OCI-LY1 (cell line): ENCODE data around the gene NMT2.

Source experiments
- H2AFZ ChIP-seq: fragments of 200-600 bp; sonication (generic), shearing (Covaris generic); 2 replicates; pipeline ENCODE4 v1.6.0; 2014; ENCODE audit warnings: antibody characterized with exemption, mild to moderate bottlenecking, low read length
- H3F3A ChIP-seq: fragments of 200-600 bp; sonication (generic), shearing (Covaris generic); 2 replicates; pipeline ENCODE4 v1.6.0; 2014; ENCODE audit warnings: mild to moderate bottlenecking, antibody characterized with exemption, low read length, moderate library complexity; ENCODE audit not compliant: insufficient read depth
- H3K27ac ChIP-seq: fragments of 200-600 bp; sonication (generic); 2 replicates; pipeline ENCODE4 v1.5.1; 2014; ENCODE audit warnings: low read length, mixed run types, mild to moderate bottlenecking, low read depth; ENCODE audit not compliant: poor library complexity, severe bottlenecking
- H3K27me3 ChIP-seq: fragments of 200-600 bp; sonication (generic); 2 replicates; pipeline ENCODE4 v1.6.0; 2014; ENCODE audit warnings: antibody characterized with exemption, mild to moderate bottlenecking, low read length, moderate library complexity; ENCODE audit not compliant: insufficient read depth
- H3K36me3 ChIP-seq: fragments of 200-600 bp; sonication (generic); 2 replicates; pipeline ENCODE4 v1.6.1; 2014; ENCODE audit warnings: mild to moderate bottlenecking, antibody characterized with exemption, low read length, moderate library complexity, mixed read lengths; ENCODE audit not compliant: insufficient read depth
- H3K4me1 ChIP-seq: fragments of 200-600 bp; sonication (generic); 2 replicates; pipeline ENCODE4 v1.5.1; 2014; ENCODE audit warnings: mild to moderate bottlenecking, low read length, moderate library complexity; ENCODE audit not compliant: insufficient read depth, severe bottlenecking
- H3K4me2 ChIP-seq: fragments of 200-600 bp; sonication (generic), shearing (Covaris generic); 2 replicates; pipeline ENCODE4 v1.6.1; 2014; ENCODE audit warnings: low read length
- H3K4me3 ChIP-seq: fragments of 200-600 bp; sonication (generic); 2 replicates; pipeline ENCODE4 v1.5.1; 2014; ENCODE audit warnings: low read length, low read depth, mild to moderate bottlenecking, mixed read lengths; ENCODE audit not compliant: poor library complexity, severe bottlenecking
- H3K79me2 ChIP-seq: fragments of 200-600 bp; shearing (Covaris generic); 2 replicates; pipeline ENCODE4 v1.6.1; 2016; ENCODE audit warnings: mixed run types, low read length, mixed read lengths; ENCODE audit not compliant: insufficient read depth
- H3K9ac ChIP-seq: fragments of 200-600 bp; sonication (generic), shearing (Covaris generic); 2 replicates; pipeline ENCODE4 v1.6.1; 2014; ENCODE audit warnings: mild to moderate bottlenecking, low read length, mixed read lengths
- H3K9me2 ChIP-seq: fragments of 200-600 bp; sonication (generic), shearing (Covaris generic); 2 replicates; pipeline ENCODE4 v1.6.1; 2014; ENCODE audit warnings: low read depth, mild to moderate bottlenecking, low read length, mixed read lengths
- H3K9me3 ChIP-seq: fragments of 200-600 bp; shearing (Covaris generic); 2 replicates; pipeline ENCODE4 v1.6.1; 2014; ENCODE audit warnings: low read length, mixed read lengths
- H4K20me1 ChIP-seq: fragments of 200-600 bp; sonication (generic), shearing (Covaris generic); 2 replicates; pipeline ENCODE4 v1.6.0; 2016; ENCODE audit warnings: mild to moderate bottlenecking, low read length; ENCODE audit not compliant: insufficient read depth
- EZH2 ChIP-seq: fragments of 200-600 bp; sonication (generic), shearing (Covaris generic); IDR thresholded peaks from 2 replicates; pipeline ENCODE4 v1.8.0; 2017; ENCODE audit warnings: borderline replicate concordance, mixed run types, mild to moderate bottlenecking, antibody characterized with exemption, low read length, moderate library complexity, mixed read lengths
- TF ChIP-seq, protein P1 (sequence below): fragments of 200-600 bp; sonication (generic), shearing (Covaris generic); IDR thresholded peaks from 2 replicates; pipeline ENCODE4 v1.5.1; 2017; ENCODE audit warnings: mild to moderate bottlenecking, antibody characterized with exemption, low read length, moderate library complexity, mixed read lengths

NMT2 gene

GRCh38 chr10:15122477-15123030 lies 45.9 kb downstream of the NMT2 start:
- no peaks in the 10 kb centered on the region for H3K4me1 ChIP-seq
- no peak overlapping the region for H2AFZ ChIP-seq
- no peak overlapping the region for H3K4me2 ChIP-seq
- TF ChIP-seq, protein P1, sequence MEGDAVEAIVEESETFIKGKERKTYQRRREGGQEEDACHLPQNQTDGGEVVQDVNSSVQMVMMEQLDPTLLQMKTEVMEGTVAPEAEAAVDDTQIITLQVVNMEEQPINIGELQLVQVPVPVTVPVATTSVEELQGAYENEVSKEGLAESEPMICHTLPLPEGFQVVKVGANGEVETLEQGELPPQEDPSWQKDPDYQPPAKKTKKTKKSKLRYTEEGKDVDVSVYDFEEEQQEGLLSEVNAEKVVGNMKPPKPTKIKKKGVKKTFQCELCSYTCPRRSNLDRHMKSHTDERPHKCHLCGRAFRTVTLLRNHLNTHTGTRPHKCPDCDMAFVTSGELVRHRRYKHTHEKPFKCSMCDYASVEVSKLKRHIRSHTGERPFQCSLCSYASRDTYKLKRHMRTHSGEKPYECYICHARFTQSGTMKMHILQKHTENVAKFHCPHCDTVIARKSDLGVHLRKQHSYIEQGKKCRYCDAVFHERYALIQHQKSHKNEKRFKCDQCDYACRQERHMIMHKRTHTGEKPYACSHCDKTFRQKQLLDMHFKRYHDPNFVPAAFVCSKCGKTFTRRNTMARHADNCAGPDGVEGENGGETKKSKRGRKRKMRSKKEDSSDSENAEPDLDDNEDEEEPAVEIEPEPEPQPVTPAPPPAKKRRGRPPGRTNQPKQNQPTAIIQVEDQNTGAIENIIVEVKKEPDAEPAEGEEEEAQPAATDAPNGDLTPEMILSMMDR = no peak
- no peak for TF ChIP-seq EZH2
- no peaks in the 10 kb centered on the region for H3K36me3 ChIP-seq
- no peaks in the 10 kb centered on the region for H4K20me1 ChIP-seq
- H3F3A ChIP-seq = no peaks in the 10 kb centered on the region
- H3K9me3 ChIP-seq = no peaks in the 10 kb centered on the region
- H3K4me3 ChIP-seq = no peak overlapping the region
- H3K27me3 ChIP-seq = no peaks in the 10 kb centered on the region
- H3K27ac ChIP-seq = no peak overlapping the region
- H3K79me2 ChIP-seq = no peaks in the 10 kb centered on the region
- H3K9ac ChIP-seq = no peak overlapping the region
- H3K9me2 ChIP-seq = no peaks in the 10 kb centered on the region

GRCh38 chr10:15121707-15122106 lies 46.8 kb downstream of the NMT2 start:
- no peaks in the 10 kb centered on the region for H3K9me3 ChIP-seq
- no peaks in the 10 kb centered on the region for H3K36me3 ChIP-seq
- H3K9me2 ChIP-seq = no peaks in the 10 kb centered on the region
- H3K27me3 ChIP-seq = no peaks in the 10 kb centered on the region
- no peak overlapping the region for H3K4me3 ChIP-seq
- no peaks in the 10 kb centered on the region for H4K20me1 ChIP-seq
- no peak overlapping the region for H3K4me2 ChIP-seq
- H2AFZ ChIP-seq = no peak overlapping the region
- no peak overlapping the region for H3K27ac ChIP-seq
- TF ChIP-seq EZH2 = no peak
- TF ChIP-seq, protein P1 = no peak
- no peaks in the 10 kb centered on the region for H3K79me2 ChIP-seq
- no peaks in the 10 kb centered on the region for H3K4me1 ChIP-seq
- H3F3A ChIP-seq = no peaks in the 10 kb centered on the region
- no peak overlapping the region for H3K9ac ChIP-seq

DNA sequence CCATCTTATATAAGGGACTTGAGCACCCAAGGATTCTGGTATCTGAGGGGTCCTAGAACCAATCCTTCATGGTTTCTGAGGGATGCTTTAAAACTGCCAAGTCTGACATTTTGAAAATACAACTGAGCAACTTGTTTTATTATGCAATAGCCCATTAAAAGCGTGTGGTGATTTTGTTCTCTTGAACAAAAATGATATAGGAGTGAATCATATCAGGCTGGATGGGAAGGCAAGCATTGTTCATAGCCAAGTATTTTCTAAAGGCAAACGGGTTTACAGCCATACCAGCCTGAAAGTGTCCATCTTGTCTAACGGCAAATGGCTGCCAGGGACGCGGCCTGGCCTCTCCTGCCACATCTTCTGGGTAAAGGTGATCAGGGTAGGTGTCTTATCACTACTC lies 48.0 kb downstream of the NMT2 start:
- H3K27me3 ChIP-seq = no peaks in the 10 kb centered on the region
- H2AFZ ChIP-seq = no peak overlapping the region
- no peaks in the 10 kb centered on the region for H4K20me1 ChIP-seq
- H3K36me3 ChIP-seq = no peaks in the 10 kb centered on the region
- H3K27ac ChIP-seq = no peak overlapping the region
- H3K4me2 ChIP-seq = no peak overlapping the region
- no peak for TF ChIP-seq EZH2
- TF ChIP-seq, protein P1 = no peak
- H3K9me2 ChIP-seq = no peaks in the 10 kb centered on the region
- no peaks in the 10 kb centered on the region for H3K79me2 ChIP-seq
- no peak overlapping the region for H3K9ac ChIP-seq
- no peaks in the 10 kb centered on the region for H3K9me3 ChIP-seq
- no peaks in the 10 kb centered on the region for H3F3A ChIP-seq
- H3K4me1 ChIP-seq = no peaks in the 10 kb centered on the region
- no peak overlapping the region for H3K4me3 ChIP-seq
